NK-92 treated with Interleukin-12 subunit alpha and Interleukin-12 subunit beta, amount 100 ng/mL, for 24 hours (cell line): ENCODE data around the gene JMJD4.
"Not testable (repeated sequence)": the region's sequence is repeated elsewhere in the genome, so short reads cannot be mapped to it uniquely, and the experiment has no call there.

Experiments used
- DNase-seq: peaks from one replicate; lab custom pipeline; 2025; lab: John Stamatoyannopoulos, UW

JMJD4 gene

DNA sequence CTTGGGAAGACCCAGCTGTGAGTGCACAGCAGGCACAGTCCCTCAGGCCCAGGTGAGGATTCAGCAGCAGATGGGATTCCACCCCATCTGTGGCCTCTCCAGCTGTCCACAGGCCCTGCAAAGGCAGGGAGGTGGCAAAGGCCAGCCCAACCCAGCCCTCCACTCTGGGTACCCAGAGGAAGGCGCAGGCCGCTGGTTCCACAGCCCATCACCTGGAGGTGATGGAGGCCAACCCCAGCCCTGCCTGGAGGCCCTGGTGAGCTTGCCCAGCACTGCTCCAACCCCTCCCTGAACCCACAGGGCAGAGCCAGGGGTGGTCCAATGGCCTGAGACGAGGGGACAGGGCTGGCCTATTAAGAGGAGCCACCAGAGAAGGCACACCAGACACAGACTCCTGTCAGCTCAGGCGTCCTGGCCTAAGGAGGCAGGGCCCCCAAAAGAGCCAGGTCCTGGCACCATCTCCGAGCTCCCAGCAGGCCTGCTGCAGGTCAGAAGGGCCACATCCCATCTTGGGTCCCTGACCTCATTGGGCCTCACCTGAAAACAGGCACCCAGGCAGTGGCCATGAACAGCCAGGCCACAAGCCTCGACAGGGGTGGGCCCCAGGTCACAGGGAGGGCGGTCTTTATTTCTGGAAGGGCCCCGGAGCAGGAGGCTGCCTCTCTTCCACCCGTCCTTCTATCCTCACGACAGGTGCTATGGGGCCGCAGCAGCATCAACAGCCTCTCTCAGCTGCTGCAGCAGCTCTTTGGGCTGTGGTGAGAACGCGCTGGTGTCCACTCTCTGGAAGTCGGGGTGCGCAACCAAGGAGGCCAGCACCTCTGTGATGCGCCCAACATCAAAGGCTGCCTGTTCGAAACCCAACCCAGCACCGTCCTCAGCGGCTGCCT, 3.2 kb downstream of the JMJD4 start:
- no peak for DNase-seq

DNA sequence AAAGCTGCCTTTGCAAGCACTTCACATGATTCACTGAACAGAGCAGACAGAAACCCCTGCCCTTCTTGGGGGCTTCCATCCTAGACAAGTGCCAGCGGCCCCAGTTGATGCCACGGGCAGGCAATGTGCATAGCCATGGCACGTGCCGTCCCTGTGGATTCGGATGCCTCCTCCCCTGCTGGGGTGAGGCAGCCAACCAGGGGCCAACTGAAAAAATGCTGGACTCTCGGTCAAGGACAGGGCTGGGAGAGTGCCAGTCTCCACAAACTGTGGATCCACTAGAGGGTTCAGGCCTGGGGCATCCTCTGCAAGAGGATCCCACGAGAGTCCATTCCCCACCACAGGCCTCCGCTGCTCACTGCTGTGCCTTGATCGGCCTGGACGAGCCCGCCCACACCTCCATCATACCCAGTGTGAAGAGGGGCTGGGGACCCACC, 3.8 kb downstream of the JMJD4 start:
- no peak for DNase-seq

DNA sequence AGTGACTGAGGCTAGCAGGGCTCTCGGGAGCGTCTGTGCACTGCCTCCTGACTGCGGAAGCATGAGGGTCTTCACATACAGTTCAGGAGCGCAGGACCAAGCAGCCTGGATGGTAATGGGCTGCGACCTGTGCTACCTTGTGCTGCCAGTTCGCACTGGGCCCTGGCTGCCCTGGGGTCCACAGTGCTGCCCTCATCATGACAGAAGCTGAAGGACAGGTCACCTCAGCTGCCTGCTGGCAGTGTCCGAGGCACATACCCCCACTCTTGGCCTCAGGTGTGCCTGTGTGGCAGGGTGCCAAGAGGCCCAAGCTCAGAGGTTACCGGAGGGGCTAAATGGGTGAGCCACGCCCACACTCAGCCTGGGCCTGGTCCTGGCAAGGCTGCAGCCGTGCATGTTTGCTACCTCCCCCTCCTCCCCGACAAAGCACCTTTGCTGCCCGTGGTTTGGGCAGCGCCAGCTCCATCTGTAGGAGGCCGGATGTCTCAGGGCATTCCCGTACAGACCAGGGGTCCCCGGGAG, 4.4 kb downstream of the JMJD4 start:
- no peak for DNase-seq

DNA sequence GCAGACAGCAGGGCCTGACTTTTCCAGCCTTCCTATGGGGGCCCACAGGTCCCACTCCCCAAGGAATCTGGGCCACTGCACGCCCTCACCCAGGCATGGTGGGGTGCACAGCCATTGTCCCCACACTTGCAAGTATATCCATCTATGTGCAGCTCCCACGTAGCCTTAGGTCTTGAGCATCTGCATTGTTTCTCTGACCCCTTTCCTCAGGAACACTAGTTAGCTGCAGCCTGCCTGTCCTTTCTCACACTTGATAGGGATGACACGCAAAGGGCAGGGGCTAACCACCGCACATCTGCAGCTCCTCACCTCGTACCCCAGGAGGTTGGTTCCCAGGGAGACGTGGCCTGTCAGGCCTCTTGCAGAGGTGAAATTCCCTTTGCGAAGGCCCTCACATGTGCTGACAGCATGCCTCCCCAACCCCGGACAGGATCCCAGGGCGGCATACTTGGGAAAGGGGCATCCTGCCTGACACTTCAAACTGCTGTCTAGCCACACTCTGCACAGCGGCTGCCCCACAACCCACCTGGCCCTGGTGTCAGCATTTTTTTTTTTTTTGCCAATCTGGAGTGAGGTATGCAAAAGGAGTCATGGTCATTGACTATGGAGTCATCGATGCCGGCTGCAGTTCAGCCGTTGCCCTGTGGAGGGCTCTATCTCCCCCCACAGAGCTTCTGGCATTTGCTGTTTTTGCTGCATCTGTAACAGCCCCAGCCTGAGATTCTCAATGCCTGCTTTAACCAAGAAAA, 5.0 kb downstream of the JMJD4 start:
- DNase-seq = no peak

DNA sequence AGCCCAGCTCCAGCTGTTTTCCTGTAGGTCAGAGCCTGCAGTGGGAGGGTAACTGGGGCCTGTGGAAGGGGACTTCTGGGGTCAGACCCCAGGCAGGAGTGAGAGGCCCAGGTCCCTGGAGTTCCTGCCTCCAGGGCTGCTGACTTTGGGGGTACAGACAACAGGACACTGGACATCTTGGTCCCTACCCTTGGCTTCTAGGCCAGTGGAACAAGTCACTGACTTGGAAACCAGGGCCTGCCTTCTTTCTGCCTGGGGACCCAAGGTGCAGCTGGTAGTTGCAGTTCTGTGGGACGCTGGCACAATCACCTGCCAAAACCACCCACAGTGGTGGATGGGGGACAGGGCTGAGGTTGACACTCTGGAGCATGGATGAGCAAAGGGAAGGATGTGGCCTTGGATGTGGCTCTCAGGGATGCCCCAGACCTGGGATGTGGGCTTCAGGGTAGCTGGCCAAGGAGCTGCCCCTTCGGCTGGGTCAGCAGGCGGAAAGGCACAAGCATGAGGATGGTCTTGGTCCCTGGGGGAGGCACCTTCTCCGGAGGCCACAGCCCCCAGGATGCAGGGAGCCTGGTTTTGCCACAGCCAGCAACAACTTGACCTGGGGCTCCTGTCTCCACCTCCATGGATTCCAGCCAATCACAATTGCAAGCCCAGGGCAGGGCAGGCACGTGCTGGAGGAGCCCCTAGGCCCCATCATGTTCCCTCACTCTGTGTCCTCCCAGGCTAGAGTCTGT, 5.8 kb downstream of the JMJD4 start:
- DNase-seq = no peak

DNA sequence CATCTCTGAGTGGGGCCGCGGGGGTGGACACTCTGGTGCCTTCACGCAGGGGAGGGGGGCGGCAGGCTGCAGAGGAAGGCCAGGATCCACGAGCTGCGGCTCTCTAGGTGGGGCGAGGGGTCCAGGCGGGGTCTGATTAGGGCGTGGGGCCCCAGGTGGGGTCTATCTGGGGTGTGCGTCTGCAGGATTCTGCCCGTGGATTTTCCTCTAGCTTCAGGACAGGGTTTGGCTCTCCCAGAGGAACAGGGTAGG, 6.3 kb downstream of the JMJD4 start:
- no peak for DNase-seq

DNA sequence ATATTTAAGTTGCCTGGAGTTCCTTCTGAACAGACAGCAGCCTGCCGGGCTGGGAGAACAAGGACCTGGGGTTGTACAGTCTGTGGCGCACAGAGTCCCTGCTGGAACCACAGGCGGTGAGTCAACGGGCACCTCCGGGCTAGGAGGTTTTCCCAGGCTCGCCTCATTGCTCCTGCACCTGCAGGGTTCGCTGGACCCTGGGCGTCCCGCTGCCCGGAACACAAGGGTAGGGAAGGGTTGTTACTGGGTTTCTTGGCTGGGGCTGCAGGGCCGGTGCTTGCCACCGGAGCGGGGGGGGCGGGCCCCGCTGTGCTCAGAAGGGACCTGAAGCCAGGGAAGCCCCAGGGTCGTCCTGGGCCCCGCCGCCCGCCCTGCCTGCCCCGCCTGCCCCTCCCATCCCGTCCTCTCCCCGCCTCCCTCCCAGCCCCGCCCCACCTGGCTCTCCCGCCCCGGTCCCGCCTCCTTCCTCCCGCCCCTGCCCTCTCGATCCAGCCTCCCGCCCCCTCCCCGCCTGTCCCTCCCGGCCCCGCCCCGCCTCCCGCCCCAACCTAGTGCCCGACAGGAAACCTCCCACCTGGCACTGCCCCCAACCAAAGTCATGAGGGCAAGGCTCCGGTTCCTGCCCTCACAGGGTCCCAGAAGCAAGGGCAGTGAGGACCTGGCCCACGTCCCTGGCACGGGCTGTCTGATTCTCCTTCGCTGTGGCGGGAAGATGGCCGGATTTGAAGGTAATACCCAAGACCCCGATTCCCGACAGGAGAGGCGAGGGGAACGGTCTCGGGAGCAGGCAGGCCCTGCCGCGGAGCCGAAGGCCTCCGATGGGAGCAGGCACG, 6.8 kb downstream of the JMJD4 start:
- DNase-seq = no peak

DNA sequence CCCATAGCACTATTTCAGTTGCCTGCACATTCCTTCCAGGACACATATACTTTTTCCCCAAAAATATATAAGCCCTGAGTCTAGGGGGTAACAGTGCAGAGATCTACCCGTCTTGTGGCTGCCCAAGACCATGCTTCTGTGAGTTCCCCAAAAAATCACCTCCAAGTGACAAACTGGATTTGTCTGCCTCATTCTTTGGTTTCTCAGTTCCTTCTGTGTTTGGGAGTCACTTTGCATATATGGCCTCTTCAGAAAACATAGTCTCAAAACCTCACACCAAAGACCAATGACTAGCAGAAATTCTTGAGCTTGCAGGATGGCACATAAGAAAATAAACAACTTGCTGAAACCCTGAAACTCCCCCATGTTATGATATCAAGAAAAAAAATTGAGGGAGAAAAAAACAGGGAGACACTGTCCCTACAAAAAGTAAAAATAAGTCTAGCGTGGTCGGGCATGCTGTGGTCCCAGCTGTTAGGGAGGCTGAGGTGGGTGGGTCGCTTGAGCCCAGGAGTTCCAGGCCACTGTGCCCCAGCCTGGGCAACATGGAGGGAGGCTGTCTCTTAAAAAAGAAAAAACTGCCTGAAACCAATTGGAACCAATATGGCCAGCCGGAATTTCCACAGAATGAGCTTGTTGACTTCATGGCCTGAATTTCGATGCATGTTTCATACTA, 8.0 kb downstream of the JMJD4 start:
- DNase-seq = no peak

DNA sequence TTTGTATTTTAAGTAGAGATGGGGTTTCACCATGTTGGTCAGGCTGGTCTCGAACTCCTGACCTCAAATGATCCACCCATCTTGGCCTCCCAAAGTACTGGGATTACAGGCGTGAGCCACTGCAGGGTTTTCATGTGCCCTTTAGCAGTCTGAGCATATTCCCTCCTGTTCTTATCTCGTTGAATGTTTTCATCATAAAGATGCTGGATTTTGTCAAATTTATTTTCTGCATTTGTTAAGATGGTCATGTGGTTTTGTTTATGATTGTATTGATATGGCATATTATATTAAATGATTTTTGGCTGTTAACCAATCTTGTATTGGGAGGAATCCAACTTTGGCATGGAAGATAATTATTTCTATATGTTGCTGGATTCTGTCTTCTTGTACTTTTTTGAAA, 8.8 kb downstream of the JMJD4 start:
- no peak for DNase-seq

DNA sequence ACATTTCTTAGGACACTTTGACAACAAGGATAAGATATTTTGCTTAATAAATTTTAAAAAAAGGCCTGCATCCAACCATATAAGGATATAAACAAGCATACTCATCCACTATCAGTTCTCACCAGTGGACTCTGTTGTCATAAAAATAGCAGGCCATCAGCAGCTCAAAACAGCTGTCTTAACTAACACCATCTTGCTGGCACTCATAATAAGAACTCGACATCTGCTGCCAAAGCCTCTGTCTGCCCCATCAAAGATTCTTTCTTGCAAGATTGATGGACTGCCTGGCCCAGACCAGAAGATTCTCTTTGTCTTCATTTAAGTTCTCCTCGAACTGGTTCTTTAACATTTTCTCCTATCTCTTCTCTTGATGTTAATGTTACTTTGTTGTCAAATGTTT, 10.1 kb downstream of the JMJD4 start:
- DNase-seq = no peak

DNA sequence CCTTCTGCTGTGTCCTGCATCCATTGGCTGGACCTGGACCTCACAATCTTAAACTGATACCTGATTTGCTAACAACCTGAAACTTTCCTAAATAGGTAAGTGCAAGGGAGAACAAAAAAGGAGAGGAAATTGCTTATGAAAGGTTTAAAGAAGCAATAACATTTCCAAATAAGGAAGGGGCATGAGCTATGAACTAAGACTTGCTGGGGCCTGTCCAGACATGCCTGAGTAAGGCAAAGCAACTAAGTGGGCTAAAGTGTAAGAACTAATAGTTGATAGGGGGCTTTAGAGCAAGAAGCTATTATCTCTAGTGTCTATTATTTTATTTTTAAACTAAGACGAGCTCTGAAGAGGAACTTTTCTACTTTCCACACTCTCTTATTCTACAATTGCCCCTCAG, 11.6 kb downstream of the JMJD4 start:
- no peak for DNase-seq

DNA sequence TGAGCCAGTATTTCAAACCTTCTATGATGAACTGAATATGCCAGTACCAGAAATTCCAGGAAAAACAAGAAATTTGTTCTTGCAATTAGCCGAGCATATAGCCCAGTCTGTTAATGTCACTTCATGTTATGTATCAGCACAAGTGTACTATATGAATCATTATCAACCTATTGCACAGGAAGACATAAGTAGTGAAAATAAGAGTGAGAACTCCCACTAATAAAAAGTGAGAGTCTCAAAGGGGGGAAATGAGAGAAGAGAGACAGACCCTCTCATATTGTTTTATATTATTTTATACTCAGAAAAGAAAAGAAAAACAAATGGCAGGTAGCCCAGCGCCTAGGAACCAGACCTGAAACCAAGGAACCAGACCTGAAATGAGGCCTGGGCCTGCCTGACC, 16.2 kb downstream of the JMJD4 start:
- no peak for DNase-seq

DNA sequence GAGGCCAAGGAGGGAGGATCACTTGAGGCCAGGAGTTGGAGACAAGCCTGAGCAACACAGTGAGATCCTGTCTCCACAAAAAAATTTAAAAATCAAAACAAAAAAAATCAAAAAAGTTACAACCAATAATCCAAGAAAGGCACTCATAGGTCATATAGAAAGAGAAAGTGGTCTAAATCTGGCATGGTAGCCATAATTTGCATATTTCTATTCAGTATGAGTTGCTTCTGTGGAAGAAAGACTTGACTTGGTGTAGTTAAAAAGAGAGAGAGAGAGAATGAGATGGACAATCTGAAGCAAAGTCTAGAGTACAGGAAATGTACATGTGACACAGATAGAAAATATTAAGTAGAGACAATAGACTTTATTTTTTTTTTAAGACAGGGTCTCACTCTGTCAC, 22.5 kb downstream of the JMJD4 start:
- no peak for DNase-seq

DNA sequence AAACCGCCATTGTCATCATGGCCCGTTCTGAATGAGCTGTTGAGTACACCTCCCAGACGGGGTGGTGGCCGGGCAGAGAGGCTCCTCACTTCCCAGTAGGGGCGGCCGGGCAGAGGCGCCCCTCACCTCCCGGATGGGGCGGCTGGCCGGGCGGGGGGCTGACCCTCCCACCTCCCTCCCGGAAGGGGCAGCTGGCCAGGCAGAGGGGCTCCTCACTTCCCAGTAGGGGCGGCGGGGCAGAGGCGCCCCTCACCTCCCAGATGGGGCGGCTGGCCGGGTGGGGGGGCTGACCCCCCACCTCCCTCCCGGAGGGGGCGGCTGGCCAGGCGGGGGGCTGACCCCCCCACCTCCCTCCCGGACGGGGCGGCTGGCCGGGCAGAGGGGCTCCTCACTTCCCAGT, 24.6 kb downstream of the JMJD4 start:
- not testable (repeated sequence) for DNase-seq

DNA sequence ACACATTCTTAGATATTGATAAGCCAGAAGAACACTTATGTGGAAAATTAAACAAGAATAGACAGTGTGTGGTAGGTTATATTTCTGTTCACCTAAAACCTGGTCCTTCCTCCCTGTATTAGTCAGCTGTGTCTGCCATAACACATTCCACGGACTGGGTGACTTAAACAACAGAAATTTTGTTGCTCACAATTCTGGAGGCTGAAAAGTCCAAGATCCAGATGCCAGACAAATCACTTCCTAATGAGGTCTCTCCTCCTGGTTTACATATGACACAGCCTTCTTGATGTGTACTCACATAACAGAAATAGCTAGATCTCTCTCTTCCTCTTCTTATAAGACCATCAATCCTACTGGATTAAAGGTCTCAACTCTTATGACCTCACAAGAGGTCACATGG, 25.7 kb downstream of the JMJD4 start:
- no peak for DNase-seq

DNA sequence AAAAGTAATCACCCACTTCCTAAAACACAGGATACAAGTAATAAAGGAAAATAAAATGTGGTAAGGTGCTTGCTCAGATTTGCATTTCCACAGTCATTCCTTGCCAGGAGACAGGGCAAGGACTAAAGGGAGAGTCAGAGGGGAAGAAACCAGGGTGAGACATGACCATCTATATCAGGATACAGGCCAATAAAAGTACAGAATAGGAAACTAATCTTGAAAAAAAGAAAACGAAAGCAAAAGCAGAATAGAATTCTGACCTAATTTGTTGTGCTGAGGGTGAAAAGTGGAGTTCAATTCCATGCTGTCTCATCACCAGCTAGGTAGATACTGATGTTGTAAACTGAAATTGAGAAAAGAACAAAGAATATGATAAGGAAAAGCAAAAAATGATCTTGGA, 27.3 kb downstream of the JMJD4 start:
- no peak for DNase-seq

DNA sequence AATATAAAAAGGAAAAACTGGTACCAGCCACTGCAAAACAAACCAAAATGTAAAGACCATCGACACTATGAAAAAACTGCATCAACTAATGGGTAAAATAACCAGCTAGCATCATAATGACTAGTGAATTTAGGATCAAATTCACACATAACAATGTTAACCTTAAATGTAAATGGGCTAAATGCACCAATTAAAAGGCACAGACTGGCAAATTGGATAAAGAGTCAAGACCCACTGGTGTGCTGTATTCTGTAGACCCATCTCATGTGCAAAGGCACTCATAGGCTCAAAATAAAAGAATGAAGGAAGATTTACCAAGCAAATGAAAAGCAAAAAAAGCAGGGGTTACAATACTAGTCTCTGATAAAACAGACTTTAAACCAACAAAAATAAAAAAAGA, 33.5 kb downstream of the JMJD4 start:
- DNase-seq = not testable (repeated sequence)

DNA sequence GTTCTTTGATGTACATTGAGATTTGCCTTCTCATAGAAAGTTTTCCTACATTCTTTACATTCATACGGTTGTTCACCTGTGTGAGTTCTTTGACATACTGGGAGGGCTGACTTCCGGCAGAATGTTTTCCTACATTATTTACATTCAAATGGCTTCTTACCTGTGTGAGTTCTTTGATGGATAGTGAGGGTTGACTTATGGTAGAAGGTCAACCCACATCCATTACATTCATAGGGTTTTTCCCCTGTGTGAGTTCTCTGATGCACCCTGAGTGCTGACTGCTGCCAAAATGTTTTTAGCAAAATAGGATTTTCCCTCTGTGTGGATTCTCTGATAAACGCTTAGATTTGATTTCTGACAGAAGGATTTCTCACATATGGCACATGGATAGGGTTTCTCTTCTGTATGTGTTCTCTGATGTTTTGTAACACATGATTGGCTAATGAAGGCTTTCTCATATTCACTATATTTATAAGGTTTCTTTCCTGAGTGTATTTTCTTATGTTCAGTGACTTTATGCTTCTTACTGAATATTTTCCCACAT, 37.7 kb downstream of the JMJD4 start:
- no peak for DNase-seq

DNA sequence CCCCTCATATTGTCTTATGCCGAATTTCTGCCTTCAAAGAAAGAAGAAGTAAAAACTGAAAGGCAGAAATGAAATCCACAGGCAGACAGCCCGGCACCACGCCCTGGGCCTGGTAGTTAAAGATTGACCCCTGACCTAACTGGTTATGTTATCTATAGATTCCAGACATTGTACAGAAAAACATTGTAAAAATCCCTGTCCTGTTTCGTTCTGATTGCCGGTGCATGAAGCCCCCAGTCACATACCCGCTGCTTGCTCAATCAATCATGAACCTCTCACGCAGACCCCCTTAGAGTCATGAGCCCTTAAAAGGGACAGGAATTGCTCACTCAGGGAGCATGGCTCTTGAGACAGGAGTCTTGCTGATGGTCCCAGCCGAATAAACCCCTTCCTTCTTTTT, 49.3 kb downstream of the JMJD4 start:
- no peak for DNase-seq
